ENCODE results near the gene SLC25A13. TPM values are rescaled to one million over a fixed set of nuclear protein-coding genes. Genes with fewer than 3 reads are reported as not detected.

The SLC25A13 gene
- total and polyA plus RNA-seq, 9 of the 15 experiments (the other 6 are each of a cell fraction or from before 2014, with no cell fraction given), result 21.4 to 80.2 (median 58.7) TPM

GRCh38 chr7:96114190-96114589 is 207.7 kb downstream of the SLC25A13 start:
- DNase-seq (ENCODE audit: extremely low read depth in 1 of 4, low spot score in 3 of 4) (peak in 1 of 4 experiments; percentile 3), ATAC-seq (no peak), FAIRE-seq (no peak)
- Histone ChIP-seq H3K27ac (ENCODE audit: extremely low read depth, low read depth, low read length) (no peak overlapping the region), H3K9me3 (replicated peaks; ENCODE audit: control insufficient read depth, insufficient read depth, low read depth, low read length) (peaks cover 4% of the 10 kb centered on the region), H4K20me1 (replicated peaks; ENCODE audit: control insufficient read depth, insufficient read depth, low read length) (no peaks in the 10 kb centered on the region), H2AFZ (ENCODE audit: low read depth, low read length) (no peak overlapping the region), H3K36me3 (ENCODE audit: control insufficient read depth, insufficient read depth, low read length) (no peaks in the 10 kb centered on the region), H3K4me1 (replicated peaks in 1 of 2; ENCODE audit: control insufficient read depth in 2 of 2, insufficient read depth in 2 of 2, low read length in 2 of 2) (no peaks in the 10 kb centered on the region), H3K27me3 (ENCODE audit: control insufficient read depth in 2 of 2, insufficient read depth in 2 of 2, low read length in 2 of 2) (no peaks in the 10 kb centered on the region), H3K4me3 (no peak overlapping the region), H3K79me2 (ENCODE audit: control insufficient read depth, insufficient read depth, low read length) (no peaks in the 10 kb centered on the region), H3K9me1 (ENCODE audit: control insufficient read depth, insufficient read depth, low read length) (no peaks in the 10 kb centered on the region), H3K9ac (ENCODE audit: insufficient read depth in 1 of 2, low read depth in 2 of 2, low read length in 2 of 2) (no peak overlapping the region), H3K4me2 (ENCODE audit: insufficient read depth, low read length) (no peak overlapping the region)
- BruUV-seq (replicated peaks), result no TSS peak
- 2% methylated on average over 7 of the region's 7 CpGs for WGBS (ENCODE audit: insufficient coverage, low coverage, missing lambda C conversion rate)
- in situ Hi-C loops (cut with MboI) (no loop called here), intact Hi-C loops (cut with micrococcal nuclease) (no loop called here)
- ChIA-PET CTCF (ENCODE audit: low intra/inter-chr PET ratio) (no interaction called here), POLR2A (no interaction called here)
- TF ChIP-seq ZNF124 (CRISPR knock-in tag; IDR thresholded peaks at IDR 0.05) (no peak), ZNF445 (CRISPR knock-in tag; IDR thresholded peaks at IDR 0.05; ENCODE audit: low read depth) (no peak), ZNF384 (IDR thresholded peaks at IDR 0.05; ENCODE audit: low read depth, low read length) (no peak), HEY1 (CRISPR knock-in tag; IDR thresholded peaks at IDR 0.05; ENCODE audit: borderline replicate concordance) (no peak), FOXA1 (IDR thresholded peaks at IDR 0.05; ENCODE audit: borderline replicate concordance) (no peak), ILF3 (IDR thresholded peaks at IDR 0.05; ENCODE audit: borderline replicate concordance) (no peak), ZNF431 (CRISPR knock-in tag; IDR thresholded peaks at IDR 0.05) (peak; percentile 98), ZNF785 (CRISPR knock-in tag; IDR thresholded peaks at IDR 0.05) (no peak), TRIM28 (IDR thresholded peaks at IDR 0.05) (0 out of 2 replicates have a peak, but pooled peaks have one; percentile 42), TRIM24 (IDR thresholded peaks at IDR 0.05) (peak in 1 of 2 experiments; percentile 37; a peak in 2 of 4 replicates), CBX5 (IDR thresholded peaks at IDR 0.05; ENCODE audit: borderline replicate concordance, low read depth) (peak; percentile 61; the same call in 1 of the 2 replicates), NEUROD1 (IDR thresholded peaks at IDR 0.05; ENCODE audit: borderline replicate concordance, low read depth, low read length, partially characterized antibody) (no peak), MEIS2 (IDR thresholded peaks at IDR 0.05; ENCODE audit: partially characterized antibody) (no peak), GATAD2B (IDR thresholded peaks at IDR 0.05; ENCODE audit: borderline replicate concordance) (no peak)
- TF ChIP-seq, protein P1, sequence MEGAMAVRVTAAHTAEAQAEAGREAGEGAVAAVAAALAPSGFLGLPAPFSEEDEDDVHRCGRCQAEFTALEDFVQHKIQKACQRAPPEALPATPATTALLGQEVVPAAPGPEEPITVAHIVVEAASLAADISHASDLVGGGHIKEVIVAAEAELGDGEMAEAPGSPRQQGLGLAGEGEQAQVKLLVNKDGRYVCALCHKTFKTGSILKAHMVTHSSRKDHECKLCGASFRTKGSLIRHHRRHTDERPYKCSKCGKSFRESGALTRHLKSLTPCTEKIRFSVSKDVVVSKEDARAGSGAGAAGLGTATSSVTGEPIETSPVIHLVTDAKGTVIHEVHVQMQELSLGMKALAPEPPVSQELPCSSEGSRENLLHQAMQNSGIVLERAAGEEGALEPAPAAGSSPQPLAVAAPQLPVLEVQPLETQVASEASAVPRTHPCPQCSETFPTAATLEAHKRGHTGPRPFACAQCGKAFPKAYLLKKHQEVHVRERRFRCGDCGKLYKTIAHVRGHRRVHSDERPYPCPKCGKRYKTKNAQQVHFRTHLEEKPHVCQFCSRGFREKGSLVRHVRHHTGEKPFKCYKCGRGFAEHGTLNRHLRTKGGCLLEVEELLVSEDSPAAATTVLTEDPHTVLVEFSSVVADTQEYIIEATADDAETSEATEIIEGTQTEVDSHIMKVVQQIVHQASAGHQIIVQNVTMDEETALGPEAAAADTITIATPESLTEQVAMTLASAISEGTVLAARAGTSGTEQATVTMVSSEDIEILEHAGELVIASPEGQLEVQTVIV (CRISPR knock-in tag; IDR thresholded peaks at IDR 0.05; ENCODE audit: borderline replicate concordance), result no peak
- TF ChIP-seq, protein P2, sequence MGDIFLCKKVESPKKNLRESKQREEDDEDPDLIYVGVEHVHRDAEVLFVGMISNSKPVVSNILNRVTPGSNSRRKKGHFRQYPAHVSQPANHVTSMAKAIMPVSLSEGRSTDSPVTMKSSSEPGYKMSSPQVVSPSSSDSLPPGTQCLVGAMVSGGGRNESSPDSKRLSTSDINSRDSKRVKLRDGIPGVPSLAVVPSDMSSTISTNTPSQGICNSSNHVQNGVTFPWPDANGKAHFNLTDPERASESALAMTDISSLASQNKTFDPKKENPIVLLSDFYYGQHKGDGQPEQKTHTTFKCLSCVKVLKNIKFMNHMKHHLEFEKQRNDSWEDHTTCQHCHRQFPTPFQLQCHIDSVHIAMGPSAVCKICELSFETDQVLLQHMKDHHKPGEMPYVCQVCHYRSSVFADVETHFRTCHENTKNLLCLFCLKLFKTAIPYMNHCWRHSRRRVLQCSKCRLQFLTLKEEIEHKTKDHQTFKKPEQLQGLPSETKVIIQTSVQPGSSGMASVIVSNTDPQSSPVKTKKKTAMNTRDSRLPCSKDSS (IDR thresholded peaks at IDR 0.05; ENCODE audit: low read depth, partially characterized antibody), result peak; percentile 51
- TF ChIP-seq, protein P3, sequence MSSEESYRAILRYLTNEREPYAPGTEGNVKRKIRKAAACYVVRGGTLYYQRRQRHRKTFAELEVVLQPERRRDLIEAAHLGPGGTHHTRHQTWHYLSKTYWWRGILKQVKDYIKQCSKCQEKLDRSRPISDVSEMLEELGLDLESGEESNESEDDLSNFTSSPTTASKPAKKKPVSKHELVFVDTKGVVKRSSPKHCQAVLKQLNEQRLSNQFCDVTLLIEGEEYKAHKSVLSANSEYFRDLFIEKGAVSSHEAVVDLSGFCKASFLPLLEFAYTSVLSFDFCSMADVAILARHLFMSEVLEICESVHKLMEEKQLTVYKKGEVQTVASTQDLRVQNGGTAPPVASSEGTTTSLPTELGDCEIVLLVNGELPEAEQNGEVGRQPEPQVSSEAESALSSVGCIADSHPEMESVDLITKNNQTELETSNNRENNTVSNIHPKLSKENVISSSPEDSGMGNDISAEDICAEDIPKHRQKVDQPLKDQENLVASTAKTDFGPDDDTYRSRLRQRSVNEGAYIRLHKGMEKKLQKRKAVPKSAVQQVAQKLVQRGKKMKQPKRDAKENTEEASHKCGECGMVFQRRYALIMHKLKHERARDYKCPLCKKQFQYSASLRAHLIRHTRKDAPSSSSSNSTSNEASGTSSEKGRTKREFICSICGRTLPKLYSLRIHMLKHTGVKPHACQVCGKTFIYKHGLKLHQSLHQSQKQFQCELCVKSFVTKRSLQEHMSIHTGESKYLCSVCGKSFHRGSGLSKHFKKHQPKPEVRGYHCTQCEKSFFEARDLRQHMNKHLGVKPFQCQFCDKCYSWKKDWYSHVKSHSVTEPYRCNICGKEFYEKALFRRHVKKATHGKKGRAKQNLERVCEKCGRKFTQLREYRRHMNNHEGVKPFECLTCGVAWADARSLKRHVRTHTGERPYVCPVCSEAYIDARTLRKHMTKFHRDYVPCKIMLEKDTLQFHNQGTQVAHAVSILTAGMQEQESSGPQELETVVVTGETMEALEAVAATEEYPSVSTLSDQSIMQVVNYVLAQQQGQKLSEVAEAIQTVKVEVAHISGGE (CRISPR knock-in tag; IDR thresholded peaks at IDR 0.05), result no peak

Measured in K562 (cell line).